ENCODE data around the gene SDC3. TPM values are rescaled to one million over a fixed set of nuclear protein-coding genes. Genes with fewer than 3 reads are reported as not detected.

SDC3 gene
- total and polyA plus RNA-seq, 10 of the 15 experiments (the other 5 are each of a cell fraction or from before 2014, with no cell fraction given) = under 0.01 to 0.46 (median 0.07) TPM; not detected in 2

DNA sequence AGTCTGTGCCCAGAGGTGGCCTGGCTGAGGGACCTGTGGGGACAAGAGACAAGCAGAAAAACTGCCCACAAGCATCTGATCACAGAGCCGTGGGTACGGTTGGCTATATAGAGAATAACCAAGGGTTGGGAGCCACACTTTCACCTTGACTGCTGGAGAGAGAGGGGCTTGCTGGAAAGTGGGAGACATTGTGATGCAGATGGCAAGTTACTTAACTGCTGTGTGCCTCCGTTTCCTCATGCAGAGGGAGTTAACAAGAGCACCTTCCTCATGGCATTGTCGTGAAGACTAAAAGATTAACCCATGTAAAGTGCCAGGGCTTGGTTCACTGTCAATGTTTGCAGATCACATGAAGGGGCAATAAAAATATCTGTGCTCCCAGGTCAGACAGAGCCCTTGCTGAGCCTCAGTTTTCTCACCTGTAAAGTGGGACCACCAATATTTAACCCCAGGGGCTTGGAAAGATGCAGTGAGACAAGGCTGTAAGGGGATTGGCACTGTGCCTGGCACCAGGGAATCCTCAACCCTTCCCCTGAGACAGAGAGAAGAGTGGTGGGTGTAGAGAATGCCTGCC lies 52.8 kb downstream of the SDC3 start (continued):
- TF ChIP-seq ATF7 (IDR thresholded peaks at IDR 0.05; ENCODE audit: low read depth) (no peak), RUNX3 (IDR thresholded peaks at IDR 0.05; ENCODE audit: low read length) (no peak), MYC (IDR thresholded peaks at IDR 0.05; ENCODE audit: insufficient read depth, insufficient read length, insufficient replicate concordance, low read length, severe bottlenecking) (no peak), FOXM1 (IDR thresholded peaks at IDR 0.05; ENCODE audit: low read depth, low read length) (no peak), CBFB (IDR thresholded peaks at IDR 0.05; ENCODE audit: low read depth) (no peak), TCF3 (IDR thresholded peaks at IDR 0.05; ENCODE audit: borderline replicate concordance, insufficient read depth, low read depth, low read length) (no peak)

DNA sequence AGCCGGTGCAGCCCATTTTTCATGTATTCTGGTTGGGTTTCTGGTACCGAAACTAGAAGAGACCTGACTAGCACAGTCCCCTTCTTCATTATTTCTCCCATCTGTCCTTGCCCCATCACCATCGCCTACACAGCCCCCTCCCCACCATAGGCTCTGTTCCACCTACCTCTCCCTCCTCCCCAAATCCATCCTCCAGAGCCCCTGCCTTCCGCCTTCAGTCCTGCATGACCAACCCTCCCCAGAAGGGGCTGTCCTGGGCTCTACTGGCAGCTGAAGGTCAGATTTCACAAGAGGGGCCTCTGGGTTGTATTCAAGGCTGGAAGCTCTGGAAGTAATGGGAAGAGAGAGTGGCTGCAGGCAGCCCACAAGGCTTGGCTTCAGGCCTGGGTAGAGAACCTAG lies 55.2 kb downstream of the SDC3 start:
- no peaks in the 10 kb centered on the region; the same call in 2 of the 3 replicates for H3K9me3 ChIP-seq (replicated peaks; ENCODE audit: control insufficient read depth, insufficient read depth, low read length)
- TF ChIP-seq POLR2A (IDR thresholded peaks at IDR 0.05; ENCODE audit: low read depth, low read length) = no peak
- peaks cover 0 to 4% of the 10 kb centered on the region in 2 experiments; a peak in 3 of 4 replicates for H3K27me3 ChIP-seq (replicated peaks in 1 of 2; ENCODE audit: control insufficient read depth in 2 of 2, insufficient read depth in 2 of 2, low read length in 1 of 2)
- no TSS peak for BruUV-seq (replicated peaks)
- H3K9ac ChIP-seq (ENCODE audit: control insufficient read depth, insufficient read depth, low read length) = no peak overlapping the region
- CTCF ChIA-PET = interaction anchor here (0.8 to 1.3 kb wide), 3 partner anchors 52 to 135 kb away, joined by 3 to 6 read pairs (median 3); no protein-coding TSS in a partner anchor
- ATAC-seq = no peak
- H3K4me3 ChIP-seq = no peak overlapping the region
- SMC1A ChIA-PET (ENCODE audit: uncharacterized antibody, unreplicated experiment) = interaction anchor here (1.5 to 2.3 kb wide), 3 partner anchors 50 to 134 kb away, joined by 4 to 8 read pairs (median 4); no protein-coding TSS in a partner anchor
- no peak for DNase-seq (ENCODE audit: low read depth, low spot score)
- POLR2A ChIA-PET = interaction anchor here (0.6 kb wide), 1 partner anchor 53 kb away, joined by 3 read pairs; no protein-coding TSS in a partner anchor
- no peaks in the 10 kb centered on the region for H4K20me1 ChIP-seq (ENCODE audit: control insufficient read depth, insufficient read depth)
- no peaks in the 10 kb centered on the region for H3K79me2 ChIP-seq (ENCODE audit: control insufficient read depth, insufficient read depth, low read length)
- WGBS (ENCODE audit: insufficient coverage, insufficient replicate concordance, low lambda C conversion rate, missing lambda C conversion rate) = 68% methylated on average over 4 of the region's 4 CpGs
- no peaks in the 10 kb centered on the region for H3K4me1 ChIP-seq (ENCODE audit: control insufficient read depth, insufficient read depth, low read length)
- H3K4me2 ChIP-seq (ENCODE audit: control insufficient read depth, insufficient read depth) = no peak overlapping the region
- intact Hi-C loops (cut with micrococcal nuclease; ENCODE audit: unreplicated experiment) (no loop called here), in situ Hi-C loops (cut with MboI) (no loop called here)
- RAD21 ChIA-PET (ENCODE audit: unreplicated experiment) = no interaction called here
- H3K36me3 ChIP-seq (ENCODE audit: control insufficient read depth in 2 of 2, insufficient read depth in 2 of 2, low read length in 1 of 2) = no peaks in the 10 kb centered on the region
- no peak for FAIRE-seq
- H3K27ac ChIP-seq (ENCODE audit: control insufficient read depth, insufficient read depth) = no peak overlapping the region
- no peak overlapping the region for H2AFZ ChIP-seq (ENCODE audit: control insufficient read depth, low read depth, low read length)
